HG03354 (cell line): ENCODE measurements around the gene C1orf174.

Experiments used
- ATAC-seq: cut with Tn5 transposase; IDR thresholded peaks from one replicate; pipeline ENCODE4 v1.9.1; 2021; ENCODE audit warnings: mild to moderate bottlenecking; ENCODE audit not compliant: unreplicated experiment, poor library complexity, severe bottlenecking

The C1orf174 gene

GRCh38 chr1:3900150-3900968 lies at the start of gene C1orf174:
TSS of gene C1orf174 (minus strand) at chr1:3900272. CDS start at chr1:3900186, 86 bp downstream.
- ATAC-seq = peak; percentile 80

- ATAC-seq = no peak
Observed at GRCh38 chr1:3948344-3948743, 48.3 kb upstream of the C1orf174 start.

- ATAC-seq = no peak
Observed at GRCh38 chr1:3945916-3946840, 46.1 kb upstream of the C1orf174 start.

GRCh38 chr1:3945222-3945621 lies 45.1 kb upstream of the C1orf174 start:
- ATAC-seq = no peak

- ATAC-seq = no peak
Observed at GRCh38 chr1:3944578-3945125, 44.6 kb upstream of the C1orf174 start.

- ATAC-seq = no peak
Observed at GRCh38 chr1:3943806-3944577, 43.9 kb upstream of the C1orf174 start.

- no peak for ATAC-seq
Observed at GRCh38 chr1:3943123-3943431, 43.0 kb upstream of the C1orf174 start.

- ATAC-seq = no peak
Observed at GRCh38 chr1:3942416-3943122, 42.5 kb upstream of the C1orf174 start.

- ATAC-seq = no peak
Observed at GRCh38 chr1:3940754-3941345, 40.8 kb upstream of the C1orf174 start.

- no peak for ATAC-seq
Observed at GRCh38 chr1:3940081-3940753, 40.1 kb upstream of the C1orf174 start.

GRCh38 chr1:3939242-3940080 lies 39.4 kb upstream of the C1orf174 start:
- no peak for ATAC-seq

GRCh38 chr1:3932156-3932919 lies 32.3 kb upstream of the C1orf174 start:
- no peak for ATAC-seq

GRCh38 chr1:3931007-3931912 lies 31.2 kb upstream of the C1orf174 start:
- no peak for ATAC-seq

- ATAC-seq = no peak
Observed at GRCh38 chr1:3930301-3931006, 30.4 kb upstream of the C1orf174 start.

- no peak for ATAC-seq
Observed at GRCh38 chr1:3929126-3929525, 29.1 kb upstream of the C1orf174 start.
